HEK293T (cell line): ENCODE measurements around the gene GBP2.

ENCODE experiments used
- BHLHE40 ChIP-seq: fragments of 450-650 bp; IDR thresholded peaks from 2 replicates; pipeline ENCODE4 v1.6.1; 2016; ENCODE audit warnings: mild to moderate bottlenecking, moderate library complexity, borderline replicate concordance
- CTBP1 ChIP-seq: fragments of 450-650 bp; IDR thresholded peaks from 2 replicates; pipeline ENCODE4 v1.6.1; 2016; ENCODE audit warnings: borderline replicate concordance
- ELF4 ChIP-seq: fragments of 450-650 bp; IDR thresholded peaks from 2 replicates; pipeline ENCODE4 v1.6.1; 2017; ENCODE audit warnings: antibody characterized with exemption
- FOXA1 ChIP-seq: fragments of 450-650 bp; IDR thresholded peaks from 2 replicates; pipeline ENCODE4 v1.6.1; 2016; ENCODE audit warnings: mild to moderate bottlenecking
- FOXM1 ChIP-seq: fragments of 450-650 bp; IDR thresholded peaks from 2 replicates; pipeline ENCODE4 v1.6.1; 2017; ENCODE audit warnings: mild to moderate bottlenecking, borderline replicate concordance
- SUZ12 ChIP-seq: fragments of 450-650 bp; IDR thresholded peaks from 2 replicates; pipeline ENCODE4 v1.6.1; 2016; ENCODE audit warnings: mild to moderate bottlenecking

- TF ChIP-seq FOXA1 (no peak), ELF4 (no peak), BHLHE40 (no peak), SUZ12 (no peak), CTBP1 (no peak), FOXM1 (no peak)
These were observed 21.8 kb downstream of the GBP2 start for GRCh38 chr1:89104147-89104546.
